GM12892 (cell line): ENCODE results near the gene TTYH2.

ENCODE experiments used
- DNase-seq: peaks from one replicate; pipeline ENCODE4 v3.0.0; 2011; ENCODE audit not compliant: insufficient read length
- FAIRE-seq: peaks from 2 replicates; lab custom pipeline; 2011; peaks lifted over from hg19 to GRCh38; lab: Jason Lieb, UNC
- POLR2A ChIP-seq: IDR thresholded peaks from 2 replicates; pipeline ENCODE4 v1.6.1; 2011; ENCODE audit warnings: low read depth, low read length, control low read depth
- POLR2AphosphoS5 ChIP-seq: IDR thresholded peaks from 2 replicates; pipeline ENCODE4 v1.6.1; 2011; ENCODE audit warnings: low read depth, low read length, control low read depth
- TAF1 ChIP-seq: IDR thresholded peaks from 2 replicates; pipeline ENCODE4 v1.6.1; 2011; ENCODE audit warnings: low read depth, mild to moderate bottlenecking, control low read depth, low read length, borderline replicate concordance

Gene TTYH2

GRCh38 chr17:74220219-74220618, 6.8 kb downstream of the TTYH2 start:
- TF ChIP-seq POLR2A (no peak), POLR2AphosphoS5 (no peak), TAF1 (no peak)
- DNase-seq (no peak), FAIRE-seq (no peak)

- no peak for DNase-seq
- FAIRE-seq: no peak
- TF ChIP-seq POLR2A (no peak), POLR2AphosphoS5 (no peak), TAF1 (no peak)
Observed at GRCh38 chr17:74220946-74221818, 7.8 kb downstream of the TTYH2 start.

- DNase-seq (no peak), FAIRE-seq (no peak)
- TF ChIP-seq TAF1 (no peak), POLR2AphosphoS5 (no peak), POLR2A (no peak)
Observed at GRCh38 chr17:74222399-74222798, 9.0 kb downstream of the TTYH2 start.

DNA sequence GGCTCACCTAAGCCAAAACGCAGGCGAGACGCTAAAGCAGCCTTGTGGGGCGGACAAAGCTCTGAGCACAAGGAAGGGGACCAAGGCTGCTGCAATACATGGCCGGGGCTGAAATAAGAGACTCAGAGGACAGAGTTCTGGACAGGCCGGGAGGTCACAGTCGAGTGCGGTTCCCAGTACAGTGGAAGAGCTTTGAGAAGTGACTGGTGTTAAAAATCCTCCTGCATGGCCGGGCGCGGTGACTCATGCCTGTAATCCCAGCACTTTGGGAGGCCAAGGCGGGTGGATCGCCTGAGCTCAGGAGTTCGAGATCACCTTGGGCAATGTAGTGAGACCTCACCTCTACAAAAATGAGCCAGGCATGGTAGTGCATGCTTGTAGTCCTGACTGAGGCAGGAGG, 10.5 kb downstream of the TTYH2 start:
- no peak for FAIRE-seq
- DNase-seq: no peak
- TF ChIP-seq TAF1 (no peak), POLR2AphosphoS5 (no peak), POLR2A (no peak)

GRCh38 chr17:74224959-74225725, 11.8 kb downstream of the TTYH2 start:
- FAIRE-seq (no peak), DNase-seq (no peak)
- TF ChIP-seq POLR2AphosphoS5: no peak
- TF ChIP-seq TAF1: no peak
- no peak for TF ChIP-seq POLR2A

DNA sequence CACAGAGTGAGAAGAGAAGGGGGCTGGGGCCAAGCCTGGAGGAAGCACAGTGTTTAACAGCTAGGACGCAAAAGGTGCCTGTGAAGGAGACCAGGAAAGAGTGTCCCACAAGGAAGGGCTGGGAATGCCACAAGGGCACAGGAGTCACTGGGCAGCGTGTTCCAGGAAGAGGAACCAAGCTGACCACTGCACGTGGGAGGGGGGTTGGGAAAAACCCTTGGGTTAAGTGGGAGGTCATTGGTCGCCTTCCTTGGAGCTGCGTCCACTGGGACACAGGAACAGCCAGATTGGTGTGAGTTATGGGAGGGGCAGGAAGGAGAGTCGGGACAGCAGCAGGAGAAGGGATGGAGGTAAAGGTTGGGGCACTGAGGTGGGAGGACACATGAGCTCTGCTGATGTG, 12.9 kb downstream of the TTYH2 start:
- no peak for FAIRE-seq
- no peak for TF ChIP-seq POLR2AphosphoS5
- TF ChIP-seq POLR2A: no peak
- no peak for TF ChIP-seq TAF1
- DNase-seq: no peak

- DNase-seq: no peak
- no peak for FAIRE-seq
- TF ChIP-seq TAF1 (no peak), POLR2AphosphoS5 (no peak), POLR2A (no peak)
Observed at GRCh38 chr17:74227271-74228080, 14.1 kb downstream of the TTYH2 start.

GRCh38 chr17:74228306-74228978, 15.1 kb downstream of the TTYH2 start:
- DNase-seq (no peak), FAIRE-seq (no peak)
- TF ChIP-seq POLR2AphosphoS5 (no peak), TAF1 (no peak), POLR2A (no peak)

DNA sequence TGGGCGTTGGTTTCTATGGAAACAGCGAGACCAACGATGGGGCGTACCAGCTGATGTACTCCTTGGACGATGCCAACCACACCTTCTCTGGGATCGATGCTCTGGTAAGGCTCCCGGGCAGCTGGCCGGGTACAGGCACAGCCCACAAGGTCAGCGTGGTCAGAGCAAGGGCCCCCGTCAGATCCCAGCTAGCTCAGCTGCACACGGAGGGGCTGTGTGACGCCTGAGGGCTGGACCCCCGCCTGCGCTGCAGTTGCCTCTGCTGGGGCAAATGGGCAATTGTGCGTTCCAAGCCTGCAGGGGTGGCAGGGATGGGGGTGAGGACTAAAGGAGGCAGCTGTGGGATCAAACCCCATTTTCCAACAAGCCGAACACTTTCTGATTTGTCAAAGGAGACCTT, 17.5 kb downstream of the TTYH2 start:
- TF ChIP-seq POLR2A: no peak
- TF ChIP-seq TAF1: no peak
- no peak for TF ChIP-seq POLR2AphosphoS5
- DNase-seq (no peak), FAIRE-seq (no peak)
